Neuronal stem cell (in vitro differentiated cells): ENCODE measurements around the gene TRAF3IP3.
A peak's percentile ranks its signal among the peaks of the same experiment; 100 is the strongest.

Experiments used
- DNase-seq: peaks from one replicate; pipeline ENCODE4 v3.0.0-alpha.2; 2013; ENCODE audit warnings: low spot score
- H2AFZ ChIP-seq: one replicate; pipeline ENCODE4 v1.6.1; 2013; ENCODE audit warnings: mild to moderate bottlenecking, low read length, inconsistent platforms
- H2AK5ac ChIP-seq: 2 replicates; pipeline ENCODE4 v1.6.1; 2013; ENCODE audit warnings: low read depth, mild to moderate bottlenecking, inconsistent platforms, low read length, moderate library complexity, mixed read lengths
- H2BK120ac ChIP-seq: 2 replicates; pipeline ENCODE4 v1.6.1; 2013; ENCODE audit warnings: low read depth, mild to moderate bottlenecking, inconsistent platforms, low read length, moderate library complexity, mixed read lengths
- H2BK12ac ChIP-seq: one replicate; pipeline ENCODE4 v1.6.1; 2013; ENCODE audit warnings: low read length, inconsistent platforms
- H2BK15ac ChIP-seq: 2 replicates; pipeline ENCODE4 v1.6.1; 2013; ENCODE audit warnings: mild to moderate bottlenecking, low read length, inconsistent platforms, mixed read lengths
- H2BK5ac ChIP-seq: one replicate; pipeline ENCODE4 v1.6.1; 2013; ENCODE audit warnings: inconsistent platforms, mild to moderate bottlenecking, low read length, moderate library complexity
- H3K14ac ChIP-seq: one replicate; pipeline ENCODE4 v1.6.1; 2013; ENCODE audit warnings: low read length, inconsistent platforms
- H3K18ac ChIP-seq: 2 replicates; pipeline ENCODE4 v1.6.1; 2013; ENCODE audit warnings: low read length, inconsistent platforms
- H3K23ac ChIP-seq: 2 replicates; pipeline ENCODE4 v1.6.1; 2013; ENCODE audit warnings: low read depth, mild to moderate bottlenecking, mixed read lengths, low read length, inconsistent platforms; ENCODE audit not compliant: poor library complexity
- H3K27ac ChIP-seq: replicated peaks from 3 replicates; pipeline ENCODE4 v1.5.1; 2013; ENCODE audit warnings: low read length, inconsistent platforms
- H3K27me3 ChIP-seq, 3 experiments: 2 replicates each; pipeline ENCODE4 v1.6.1; 2013; ENCODE audit warnings: low read length in 3 of 3, mild to moderate bottlenecking in 2 of 3, inconsistent platforms in 1 of 3, low read depth in 1 of 3, mixed read lengths in 1 of 3, moderate library complexity in 1 of 3; ENCODE audit not compliant: control insufficient read depth in 3 of 3, insufficient read depth in 3 of 3
- H3K36me3 ChIP-seq, 2 donors: replicated peaks in 1 of 2; 2 replicates each; pipeline ENCODE4 v1.6.1; 2013; ENCODE audit warnings: low read length in 2 of 2; ENCODE audit not compliant: control insufficient read depth in 2 of 2, insufficient read depth in 2 of 2
- H3K4ac ChIP-seq: 2 replicates; pipeline ENCODE4 v1.6.1; 2013; ENCODE audit warnings: inconsistent platforms, mild to moderate bottlenecking, low read length, moderate library complexity
- H3K4me1 ChIP-seq, 2 donors: 1 replicate in 1 of 2; 2 replicates in 1 of 2; pipeline ENCODE4 v1.6.1; 2013; ENCODE audit warnings: low read length in 2 of 2, low read depth in 1 of 2; ENCODE audit not compliant: control insufficient read depth in 2 of 2, insufficient read depth in 1 of 2
- H3K4me2 ChIP-seq: one replicate; pipeline ENCODE4 v1.6.1; 2013; ENCODE audit warnings: mild to moderate bottlenecking, low read length, inconsistent platforms; ENCODE audit not compliant: insufficient read depth, poor library complexity, severe bottlenecking
- H3K4me3 ChIP-seq, 2 donors: 2 replicates each; pipeline ENCODE4 v1.5.1; 2013; ENCODE audit warnings: low read length in 2 of 2, mild to moderate bottlenecking in 2 of 2, inconsistent platforms in 1 of 2, moderate library complexity in 1 of 2
- H3K79me1 ChIP-seq: one replicate; pipeline ENCODE4 v1.6.1; 2013; ENCODE audit warnings: low read depth, mild to moderate bottlenecking, inconsistent platforms, low read length, moderate library complexity
- H3K9ac ChIP-seq: one replicate; pipeline ENCODE4 v1.6.1; 2013; ENCODE audit warnings: mild to moderate bottlenecking, low read depth, low read length, inconsistent platforms; ENCODE audit not compliant: poor library complexity
- H3K9me3 ChIP-seq, 2 donors: replicated peaks in 1 of 2; 2 replicates each; pipeline versions ENCODE3 to v1.6.1; 2013; ENCODE audit warnings: low read length in 2 of 2, mild to moderate bottlenecking in 2 of 2, inconsistent platforms in 1 of 2, low read depth in 1 of 2, mixed read lengths in 1 of 2, moderate library complexity in 1 of 2; ENCODE audit not compliant: control insufficient read depth in 2 of 2, insufficient read depth in 1 of 2
- H4K8ac ChIP-seq: one replicate; pipeline ENCODE4 v1.6.1; 2013; ENCODE audit warnings: low read depth, mild to moderate bottlenecking, inconsistent platforms, low read length, moderate library complexity
- H4K91ac ChIP-seq: one replicate; pipeline ENCODE4 v1.6.1; 2013; ENCODE audit warnings: low read length, low read depth, mild to moderate bottlenecking, inconsistent platforms; ENCODE audit not compliant: poor library complexity
- WGBS, 2 donors: extraction: QIAGEN DNeasy Blood & Tissue Kit; methylation state at CpG; one replicate each; pipeline ENCODE4 v1.1.7; 2013; ENCODE audit warnings: missing lambda C conversion rate in 2 of 2, mixed read lengths in 1 of 2; ENCODE audit not compliant: insufficient read length in 2 of 2, insufficient replicate concordance in 1 of 2; ENCODE audit errors: extremely low coverage in 2 of 2; 5-methylcytosine and 5-hydroxymethylcytosine counted together

Gene TRAF3IP3

GRCh38 chr1:209823143-209824041, 67.5 kb downstream of the TRAF3IP3 start:
- Histone ChIP-seq H3K9ac (no peak overlapping the region), H3K27ac (no peak overlapping the region), H2BK120ac (no peak overlapping the region), H2BK15ac (no peak overlapping the region), H3K23ac (no peak overlapping the region), H2AFZ (peak overlapping the region; percentile 76), H3K27me3 (peaks cover 0 to 8% (median 0%) of the 10 kb centered on the region in 3 experiments), H3K18ac (no peak overlapping the region), H3K79me1 (no peaks in the 10 kb centered on the region), H3K4me1 (peaks cover 0 to 6% of the 10 kb centered on the region in 2 donors), H4K91ac (no peak overlapping the region), H2BK5ac (no peak overlapping the region), H3K4me2 (no peak overlapping the region), H4K8ac (no peak overlapping the region), H3K4ac (no peak overlapping the region), H3K4me3 (no peak overlapping the region), H3K9me3 (no peaks in the 10 kb centered on the region), H2AK5ac (no peak overlapping the region), H3K36me3 (no peaks in the 10 kb centered on the region), H2BK12ac (no peak overlapping the region), H3K14ac (no peak overlapping the region)
- peak; percentile 39 for DNase-seq
- no CpG with 5 or more reads among the region's 12 CpGs for WGBS, 2 donors

GRCh38 chr1:209825591-209826434, 70.0 kb downstream of the TRAF3IP3 start:
- no peak overlapping the region for H3K23ac ChIP-seq
- no peak overlapping the region for H4K8ac ChIP-seq
- no peaks in the 10 kb centered on the region for H3K79me1 ChIP-seq
- H2BK5ac ChIP-seq: no peak overlapping the region
- no peak overlapping the region for H2BK12ac ChIP-seq
- DNase-seq: no peak
- no peaks in the 10 kb centered on the region for H3K27me3 ChIP-seq
- no peak overlapping the region for H4K91ac ChIP-seq
- H3K27ac ChIP-seq: no peak overlapping the region
- H2BK15ac ChIP-seq: no peak overlapping the region
- no peak overlapping the region for H3K4me3 ChIP-seq
- no peak overlapping the region for H2BK120ac ChIP-seq
- H3K9me3 ChIP-seq: no peaks in the 10 kb centered on the region
- H3K4me1 ChIP-seq: peaks cover 0 to 6% of the 10 kb centered on the region in 2 donors
- no peak overlapping the region for H3K9ac ChIP-seq
- peak overlapping the region; percentile 15 for H2AFZ ChIP-seq
- H3K18ac ChIP-seq: no peak overlapping the region
- H2AK5ac ChIP-seq: no peak overlapping the region
- WGBS, 2 donors: no CpG with 5 or more reads among the region's 11 CpGs
- peaks cover 0 to 12% of the 10 kb centered on the region in 2 donors for H3K36me3 ChIP-seq
- H3K14ac ChIP-seq: no peak overlapping the region
- H3K4me2 ChIP-seq: no peak overlapping the region
- no peak overlapping the region for H3K4ac ChIP-seq

GRCh38 chr1:209827384-209828262, 71.8 kb downstream of the TRAF3IP3 start, which contains the start of gene UTP25:
UTP25 (plus strand) TSS chr1:209827972; CDS start chr1:209828064, 92 bp downstream.
- no peak within 1 kb of the TSS for H2AK5ac ChIP-seq
- peaks cover 2 to 30% of the 10 kb centered on the region in 2 donors for H3K36me3 ChIP-seq
- no peak within 1 kb of the TSS for H3K27ac ChIP-seq
- no peaks in the 10 kb centered on the region for H3K9me3 ChIP-seq
- peaks cover 0 to 5% of the 10 kb centered on the region in 2 donors for H3K4me1 ChIP-seq
- peak; percentile 87 for DNase-seq
- H3K18ac ChIP-seq: no peak within 1 kb of the TSS
- H3K14ac ChIP-seq: no peak within 1 kb of the TSS
- H4K91ac ChIP-seq: no peak within 1 kb of the TSS
- H3K27me3 ChIP-seq: no peaks in the 10 kb centered on the region
- no peak within 1 kb of the TSS for H4K8ac ChIP-seq
- H3K23ac ChIP-seq: no peak within 1 kb of the TSS
- peak within 1 kb of the TSS; percentile 88 for H3K4me2 ChIP-seq
- peak within 1 kb of the TSS; percentile 90 for H2AFZ ChIP-seq
- no peak within 1 kb of the TSS for H2BK5ac ChIP-seq
- WGBS, 2 donors: no CpG with 5 or more reads among the region's 51 CpGs
- peak within 1 kb of the TSS; percentile 76 to 88 for H3K4me3 ChIP-seq
- no peak within 1 kb of the TSS for H2BK12ac ChIP-seq
- H2BK120ac ChIP-seq: no peak within 1 kb of the TSS
- no peaks in the 10 kb centered on the region for H3K79me1 ChIP-seq
- no peak within 1 kb of the TSS for H3K9ac ChIP-seq
- no peak within 1 kb of the TSS for H3K4ac ChIP-seq
- H2BK15ac ChIP-seq: no peak within 1 kb of the TSS
